Kidney (tissue), 14 donors: Measurements from ENCODE around the gene CPT1A. TPM values are rescaled to one million over a fixed set of nuclear protein-coding genes. Genes with fewer than 3 reads are reported as not detected.
A peak's percentile ranks its signal among the peaks of the same experiment; 100 is the strongest.

Source experiments
- DNase-seq, 5 donors: peaks; one replicate each; pipeline ENCODE4 v3.0.0-alpha.2; 2013 to 2020
- FAIRE-seq: peaks from 2 replicates; lab custom pipeline; 2012; peaks lifted over from hg19 to GRCh38; lab: Jason Lieb, UNC
- H3K27ac ChIP-seq, 2 donors: one replicate each; pipeline ENCODE4 v1.7.0; 2013; ENCODE audit warnings: low read depth in 2 of 2, low read length in 2 of 2, inconsistent platforms in 1 of 2
- H3K27me3 ChIP-seq: one replicate; pipeline ENCODE4 v1.7.1; 2013; ENCODE audit warnings: low read length, inconsistent platforms; ENCODE audit not compliant: control insufficient read depth, insufficient read depth
- H3K36me3 ChIP-seq, 3 donors: one replicate each; pipeline versions ENCODE4 v1.7.0 to v1.7.1; 2013; ENCODE audit warnings: low read length in 3 of 3, control low read depth in 1 of 3, inconsistent platforms in 1 of 3; ENCODE audit not compliant: insufficient read depth in 3 of 3, control insufficient read depth in 2 of 3
- H3K4me1 ChIP-seq, 3 donors: one replicate each; pipeline versions ENCODE4 v1.7.0 to v1.7.1; 2013; ENCODE audit warnings: low read length in 3 of 3, inconsistent platforms in 1 of 3, low read depth in 1 of 3; ENCODE audit not compliant: control insufficient read depth in 2 of 3, insufficient read depth in 2 of 3
- H3K4me3 ChIP-seq, 3 donors: one replicate each; pipeline versions ENCODE4 v1.7.0 to v1.8.1; 2013; ENCODE audit warnings: low read length in 3 of 3, control low read depth in 1 of 3, inconsistent platforms in 1 of 3
- H3K9ac ChIP-seq, 3 donors: one replicate each; pipeline versions ENCODE4 v1.7.0 to v1.7.1; 2013; ENCODE audit warnings: low read length in 3 of 3, control low read depth in 1 of 3, inconsistent platforms in 1 of 3
- H3K9me3 ChIP-seq, 3 donors: one replicate each; pipeline versions ENCODE4 v1.7.0 to v1.7.1; 2013; ENCODE audit warnings: low read length in 3 of 3, control low read depth in 1 of 3, inconsistent platforms in 1 of 3; ENCODE audit not compliant: control insufficient read depth in 2 of 3, insufficient read depth in 1 of 3
- CTCF ChIP-seq: IDR thresholded peaks from 3 replicates; pipeline ENCODE4 v1.5.1; 2012; ENCODE audit warnings: mild to moderate bottlenecking, moderate library complexity, borderline replicate concordance; ENCODE audit not compliant: insufficient read depth; ENCODE audit errors: extremely low read depth
- intact Hi-C: fragments of 100-400 bp; cut with DNase I; formaldehyde crosslinking; loops from one replicate; pipeline ENCODE4 v1.11.1; 2022
- polyA plus RNA-seq: library from polyadenylated mRNA; stranded (reverse); fragments of 350-450 nt; fragmentation: Illumina TruSeq; extraction: RNeasy Lipid Tissue Mini Kit (QIAGEN cat#74804); gene quantifications from one replicate; pipeline ENCODE4 v1.2.3, GENCODE V29; 2014; ENCODE audit warnings: low read depth, low replicate concordance; ENCODE audit not compliant: insufficient read depth
- total RNA-seq: library from RNA; stranded (reverse); fragmentation: NEBNext Ultra II Directional; extraction: Animal tissue kit (Norgen Biotek cat#: 25700); gene quantifications from one replicate; pipeline ENCODE4 v1.2.1, GENCODE V29; 2021
- donor health status: control.
- donor health status: control.
- donor health status: control.
- donor health status: control.
- donor health status: control.
- donor health status: DM: yes; HTN: yes; CAD: no.
- donor health status: Normal renal cell carcinoma (clear cell type).

CPT1A gene
- total and polyA plus RNA-seq, 2 donors from 2014 or later: 51.3 to 61.5 TPM

- no peaks in the 10 kb centered on the region for H3K9me3 ChIP-seq
- H3K9ac ChIP-seq: no peak overlapping the region
- FAIRE-seq (no peak), DNase-seq (no peak)
- no peaks in the 10 kb centered on the region for H3K27me3 ChIP-seq
- TF ChIP-seq CTCF: peak; percentile 0
- intact Hi-C loops: no loop called here
- H3K36me3 ChIP-seq: no peaks in the 10 kb centered on the region
- H3K4me1 ChIP-seq: peaks cover 0 to 7% (median 0%) of the 10 kb centered on the region in 3 donors
- no peak overlapping the region for H3K4me3 ChIP-seq
- no peak overlapping the region for H3K27ac ChIP-seq
Observed at GRCh38 chr11:68821670-68822069, 20.0 kb downstream of the CPT1A start.

GRCh38 chr11:68819362-68819761 is 22.4 kb downstream of the CPT1A start:
- Histone ChIP-seq H3K27ac (no peak overlapping the region), H3K4me1 (peaks cover 0 to 4% (median 0%) of the 10 kb centered on the region in 3 donors), H3K27me3 (no peaks in the 10 kb centered on the region), H3K9ac (no peak overlapping the region), H3K4me3 (no peak overlapping the region), H3K9me3 (no peaks in the 10 kb centered on the region), H3K36me3 (peaks cover 0 to 10% (median 8%) of the 10 kb centered on the region in 3 donors)
- no peak for TF ChIP-seq CTCF
- DNase-seq (no peak), FAIRE-seq (no peak)
- intact Hi-C loops: no loop called here

- no peak for TF ChIP-seq CTCF
- no peaks in the 10 kb centered on the region for H3K9me3 ChIP-seq
- no peak overlapping the region for H3K4me3 ChIP-seq
- FAIRE-seq (no peak), DNase-seq (no peak)
- H3K27me3 ChIP-seq: no peaks in the 10 kb centered on the region
- H3K4me1 ChIP-seq: peaks cover 0 to 4% (median 0%) of the 10 kb centered on the region in 3 donors
- H3K27ac ChIP-seq: no peak overlapping the region
- peaks cover 0 to 15% (median 8%) of the 10 kb centered on the region in 3 donors for H3K36me3 ChIP-seq
- intact Hi-C loops: no loop called here
- no peak overlapping the region for H3K9ac ChIP-seq
Observed at GRCh38 chr11:68818181-68818580, 23.5 kb downstream of the CPT1A start.

GRCh38 chr11:68817554-68817953 is 24.2 kb downstream of the CPT1A start:
- no peak for TF ChIP-seq CTCF
- FAIRE-seq (no peak), DNase-seq (no peak)
- Histone ChIP-seq H3K36me3 (peaks cover 0 to 19% (median 10%) of the 10 kb centered on the region in 3 donors), H3K9me3 (no peaks in the 10 kb centered on the region), H3K27ac (no peak overlapping the region), H3K9ac (no peak overlapping the region), H3K4me3 (no peak overlapping the region), H3K27me3 (no peaks in the 10 kb centered on the region), H3K4me1 (peaks cover 0 to 4% (median 0%) of the 10 kb centered on the region in 3 donors)
- intact Hi-C loops: no loop called here
